Right kidney (tissue), 1 donor: ENCODE data around the gene MMEL1.
"Not testable (repeated sequence)": the region's sequence is repeated elsewhere in the genome, so short reads cannot be mapped to it uniquely, and the experiment has no call there.

ENCODE experiments used
- DNase-seq: peaks from one replicate; pipeline ENCODE4 v3.0.0-alpha.2; 2016

MMEL1 gene

DNA sequence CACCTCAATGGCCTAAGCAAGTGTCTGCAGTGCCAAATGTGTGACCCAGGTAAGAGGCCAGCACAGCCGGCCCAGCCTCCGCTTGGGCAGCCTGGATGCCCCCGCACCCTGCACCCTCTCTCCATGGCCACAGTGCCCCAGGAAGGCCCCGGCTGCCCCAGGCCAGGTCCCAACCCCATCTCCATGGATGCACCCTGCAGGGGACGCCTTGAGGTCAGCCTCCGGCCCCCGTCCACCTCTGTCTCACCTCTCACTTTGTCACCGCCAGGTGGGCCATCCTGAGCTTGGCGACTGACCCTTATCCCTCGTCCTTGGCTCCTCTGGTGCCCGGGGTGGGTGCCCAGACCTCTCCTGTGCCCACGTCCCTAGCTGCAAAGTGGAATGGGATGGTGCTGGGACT is 74.4 kb downstream of the MMEL1 start:
- DNase-seq = no peak

GRCh38 chr1:2557482-2558400 is 75.1 kb downstream of the MMEL1 start:
- no peak for DNase-seq

DNA sequence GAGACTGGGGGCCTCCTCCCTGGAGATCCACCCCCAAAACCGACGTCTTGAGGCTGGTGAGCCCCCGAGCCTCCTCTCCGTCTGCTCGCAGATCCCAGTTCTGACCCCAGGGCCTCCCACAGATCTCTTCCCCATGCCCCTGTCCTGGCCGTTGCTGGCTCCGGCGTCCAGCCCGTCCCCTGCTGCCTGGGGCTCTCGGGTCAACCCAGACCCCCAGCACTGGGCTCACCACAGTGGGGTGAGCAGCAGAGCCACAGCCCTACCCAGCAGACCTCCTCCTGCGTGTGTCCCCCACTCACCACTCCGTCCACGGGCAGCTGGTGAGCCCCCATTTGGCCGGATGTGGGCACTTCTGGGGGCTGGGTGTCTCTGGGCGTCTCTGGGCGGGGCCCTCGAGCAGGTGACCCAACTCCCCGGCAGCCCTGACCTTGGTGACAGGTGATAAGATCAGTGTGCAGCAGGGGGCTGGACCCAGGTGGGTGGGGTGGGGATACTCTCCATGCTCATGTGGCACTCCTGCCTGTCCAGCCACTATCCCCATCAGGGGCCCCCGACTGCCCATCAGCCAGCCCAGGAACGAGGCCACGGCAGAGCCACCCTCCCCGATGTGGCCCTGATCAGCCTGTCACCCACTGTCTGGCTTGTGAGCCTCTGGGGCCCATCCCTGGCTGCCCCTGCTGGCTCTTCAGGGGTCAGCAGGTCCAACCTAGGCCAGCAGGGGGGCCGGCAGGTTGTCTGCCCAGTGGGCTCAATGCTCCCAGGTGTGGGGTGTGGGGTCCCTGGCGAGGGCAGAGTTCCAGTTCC is 75.9 kb downstream of the MMEL1 start:
- DNase-seq = no peak

DNA sequence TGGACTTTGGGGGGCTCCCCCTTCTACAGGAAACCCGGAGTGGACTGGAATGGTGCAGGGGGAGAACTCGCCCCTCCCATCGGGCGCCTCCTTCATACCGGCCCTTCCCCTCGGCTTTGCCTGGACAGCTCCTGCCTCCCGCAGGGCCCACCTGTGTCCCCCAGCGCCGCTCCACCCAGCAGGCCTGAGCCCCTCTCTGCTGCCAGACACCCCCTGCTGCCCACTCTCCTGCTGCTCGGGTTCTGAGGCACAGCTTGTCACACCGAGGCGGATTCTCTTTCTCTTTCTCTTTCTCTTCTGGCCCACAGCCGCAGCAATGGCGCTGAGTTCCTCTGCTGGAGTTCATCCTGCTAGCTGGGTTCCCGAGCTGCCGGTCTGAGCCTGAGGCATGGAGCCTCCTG is 76.5 kb downstream of the MMEL1 start, which contains the start of gene TNFRSF14:
TNFRSF14 (plus strand) TSS at position 95 of the 401 bp plus-strand sequence; CDS start at position 389, 294 bp downstream.
- DNase-seq = peak; percentile 72

GRCh38 chr1:2555634-2556276 is 77.1 kb downstream of the MMEL1 start:
- no peak for DNase-seq

- no peak for DNase-seq
Measured at GRCh38 chr1:2554621-2555387, 78.0 kb downstream of the MMEL1 start.

DNA sequence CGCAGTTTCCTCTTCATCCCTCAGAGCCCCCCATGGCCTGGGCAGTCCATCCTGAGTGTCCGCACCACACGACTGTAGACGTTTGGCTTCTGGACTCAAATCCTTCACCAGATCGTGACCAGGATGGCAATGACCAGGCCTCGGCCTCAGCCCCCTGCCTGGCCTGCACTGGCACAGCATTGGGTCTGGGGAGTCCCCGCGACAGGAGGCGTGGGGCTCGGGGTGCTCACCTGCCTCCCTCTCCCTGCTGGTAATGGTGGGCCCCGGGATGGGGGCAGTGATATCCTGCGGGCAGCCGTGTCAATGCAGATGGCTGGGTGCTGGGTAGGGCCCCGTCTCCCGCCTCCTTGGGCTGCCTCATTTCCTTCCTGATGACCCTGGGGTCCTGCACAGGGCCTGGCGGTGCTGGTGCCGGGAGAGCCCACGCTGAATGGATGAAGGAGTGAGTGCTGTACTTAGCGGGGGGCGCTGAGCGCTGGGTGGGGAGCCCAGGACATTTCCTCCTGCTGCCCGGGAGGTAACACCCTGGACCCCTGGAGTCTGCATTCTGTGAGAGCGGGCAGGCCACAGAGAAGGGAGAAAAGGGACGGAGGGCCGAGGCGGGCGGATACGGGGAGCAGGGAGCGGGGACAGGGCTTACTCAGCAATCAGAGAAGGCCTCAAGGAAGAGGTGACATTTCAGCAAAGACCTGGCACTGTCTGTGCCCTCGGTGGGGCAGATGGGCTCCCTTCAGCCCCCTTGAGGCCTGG is 78.8 kb downstream of the MMEL1 start:
- no peak for DNase-seq

GRCh38 chr1:2553076-2553475 is 79.7 kb downstream of the MMEL1 start:
- not testable (repeated sequence) for DNase-seq

- no peak for DNase-seq
Measured at GRCh38 chr1:2552189-2552588, 80.6 kb downstream of the MMEL1 start.

GRCh38 chr1:2551544-2551943 is 81.3 kb downstream of the MMEL1 start:
- DNase-seq = not testable (repeated sequence)

GRCh38 chr1:2550309-2550861 is 82.4 kb downstream of the MMEL1 start:
- DNase-seq = not testable (repeated sequence)

DNA sequence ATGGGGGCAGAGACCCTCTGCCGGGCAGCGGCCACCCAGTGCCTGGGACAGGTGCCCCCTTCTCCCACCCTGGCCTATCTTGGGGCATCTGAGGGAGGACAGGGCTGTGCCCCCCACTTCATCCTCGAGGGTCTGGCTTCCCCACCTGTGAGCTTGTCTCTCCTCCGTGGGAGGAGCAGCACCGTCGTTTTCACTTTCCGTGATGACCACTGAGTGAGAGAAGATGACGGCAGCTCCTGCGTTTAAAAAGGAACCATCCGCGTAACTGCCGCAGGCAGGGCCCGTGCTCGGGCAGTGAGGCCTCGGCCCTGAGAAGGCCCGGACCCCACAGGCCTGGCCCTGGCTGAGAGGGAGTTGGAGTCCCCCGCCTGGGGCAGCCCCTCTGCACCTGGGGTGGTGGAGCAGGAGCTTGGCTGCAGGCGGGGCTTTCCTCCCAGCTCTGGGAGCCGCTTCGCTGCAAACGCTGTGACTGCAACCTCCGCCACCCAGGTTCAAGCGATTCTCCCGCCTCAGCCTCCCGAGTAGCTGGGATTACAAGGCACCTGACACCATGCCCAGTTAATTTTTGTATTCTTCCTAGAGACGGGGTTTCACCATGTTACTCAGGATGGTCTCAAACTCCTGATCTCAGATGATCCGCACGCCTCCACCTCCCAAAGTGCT is 83.3 kb downstream of the MMEL1 start:
- DNase-seq = not testable (repeated sequence)

DNA sequence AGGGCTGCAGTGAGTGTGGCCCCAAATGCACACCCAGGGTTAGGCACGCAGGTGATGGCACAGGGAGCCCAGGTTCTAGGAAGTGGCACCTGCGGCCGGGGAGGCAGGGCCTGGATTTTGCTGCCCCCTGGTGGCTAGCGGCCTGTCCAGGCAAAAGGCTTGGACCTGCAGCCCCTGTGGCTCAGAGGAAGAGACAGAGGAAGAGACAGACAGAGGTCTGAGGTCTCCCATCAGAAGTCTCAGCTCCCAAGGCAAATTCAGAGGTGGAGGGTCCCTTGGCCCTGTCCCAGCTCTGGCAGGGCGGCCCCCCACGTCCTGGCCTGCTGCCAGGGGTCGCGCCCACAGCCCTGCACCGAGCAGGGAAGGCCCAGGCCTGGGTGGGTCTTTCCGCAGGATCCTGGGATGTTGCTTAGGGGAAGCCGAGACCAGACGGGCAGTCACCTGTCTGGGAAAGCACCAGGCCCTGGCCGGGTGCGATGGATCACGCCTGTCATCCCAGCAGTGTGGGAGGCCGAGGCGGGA is 84.7 kb downstream of the MMEL1 start:
- peak; percentile 84 for DNase-seq

- peak; percentile 61 for DNase-seq
Measured at GRCh38 chr1:2547210-2548067, 85.4 kb downstream of the MMEL1 start.

GRCh38 chr1:2546515-2547209 is 86.2 kb downstream of the MMEL1 start:
- peak; percentile 75 for DNase-seq

- peak; percentile 67 for DNase-seq
Measured at GRCh38 chr1:2545754-2546514, 86.9 kb downstream of the MMEL1 start.

- no peak for DNase-seq
Measured at GRCh38 chr1:2544875-2545640, 87.8 kb downstream of the MMEL1 start.
